HepG2 (cell line): Measurements from ENCODE around the gene ZNF341. TPM values are rescaled to one million over a fixed set of nuclear protein-coding genes. Genes with fewer than 3 reads are reported as not detected.

ENCODE experiments used
- AHDC1 ChIP-seq: sonication (generic); formaldehyde crosslinking; IDR thresholded peaks from 2 replicates; pipeline ENCODE4 v1.5.1; 2020; ENCODE audit warnings: mild to moderate bottlenecking, missing genetic modification reagents, borderline replicate concordance
- ATF2 ChIP-seq: sonication (generic); formaldehyde crosslinking; IDR thresholded peaks from 2 replicates; pipeline ENCODE4 v1.4.0; 2020; ENCODE audit warnings: missing genetic modification reagents
- ATF7-NPFF ChIP-seq: sonication (generic); formaldehyde crosslinking; IDR thresholded peaks from 2 replicates; pipeline ENCODE4 v1.8.1; 2023; ENCODE audit warnings: mild to moderate bottlenecking, low read depth, missing genetic modification reagents, moderate library complexity
- HIC2 ChIP-seq: sonication (generic); formaldehyde crosslinking; IDR thresholded peaks from 2 replicates; pipeline ENCODE4 v1.9.0; 2022; ENCODE audit warnings: low read depth, missing genetic modification reagents
- KAT8 ChIP-seq: IDR thresholded peaks from 2 replicates; pipeline ENCODE4 v1.6.1; 2016; ENCODE audit warnings: missing genetic modification reagents, missing compliant biosample characterization
- RARA ChIP-seq: IDR thresholded peaks from 2 replicates; pipeline ENCODE4 v1.6.1; 2016; ENCODE audit warnings: missing genetic modification reagents, missing compliant biosample characterization
- RBFOX2 ChIP-seq: fragments of 200-400 bp; formaldehyde crosslinking; IDR thresholded peaks from 2 replicates; pipeline ENCODE4 v1.6.1; 2017; ENCODE audit warnings: low read depth, mild to moderate bottlenecking, low read length
- ZFP62 ChIP-seq: sonication (generic); formaldehyde crosslinking; IDR thresholded peaks from 2 replicates; pipeline ENCODE4 v1.4.0; 2020; ENCODE audit warnings: missing genetic modification reagents
- ZNF232 ChIP-seq: sonication (generic); formaldehyde crosslinking; IDR thresholded peaks from 2 replicates; pipeline ENCODE4 v1.4.0; 2020; ENCODE audit warnings: missing genetic modification reagents, borderline replicate concordance
- ZNF329 ChIP-seq: sonication (generic); formaldehyde crosslinking; IDR thresholded peaks from 2 replicates; pipeline ENCODE4 v1.9.0; 2021; ENCODE audit warnings: low read depth, mild to moderate bottlenecking, missing genetic modification reagents
- ZNF687 ChIP-seq: sonication (generic); formaldehyde crosslinking; IDR thresholded peaks from 2 replicates; pipeline ENCODE4 v1.5.1; 2020; ENCODE audit warnings: mild to moderate bottlenecking, missing genetic modification reagents, moderate library complexity
- ZNF704 ChIP-seq: sonication (generic); formaldehyde crosslinking; IDR thresholded peaks from 2 replicates; pipeline ENCODE4 v1.8.1; 2023; ENCODE audit warnings: mild to moderate bottlenecking, inconsistent platforms, moderate library complexity, missing genetic modification reagents, borderline replicate concordance
- ZNF773 ChIP-seq: sonication (generic); formaldehyde crosslinking; IDR thresholded peaks from 2 replicates; pipeline ENCODE4 v1.4.0; 2020; ENCODE audit warnings: missing genetic modification reagents, borderline replicate concordance
- polyA plus RNA-seq, 8 experiments: library from polyadenylated mRNA; depleted of rRNA in 3 of 8; stranded (reverse) in 7 of 8; unstranded in 1 of 8; fragments of >200 nt; fragmentation: Illumina TruSeq in 4 of 8; extraction: Trizol in 4 of 8; gene quantifications; 2 replicates each; pipeline versions ENCODE4 v1.2.1 to v1.2.3, GENCODE V29; 2011 to 2016; ENCODE audit warnings: low read depth in 4 of 8, missing spikeins in 1 of 8, mixed read lengths in 1 of 8; ENCODE audit not compliant: insufficient read depth in 1 of 8
- total RNA-seq, 5 experiments: library from RNA; depleted of rRNA; stranded (reverse); fragments of >200 nt; fragmentation: Illumina TruSeq; extraction: Trizol; gene quantifications; 2 replicates each; pipeline ENCODE4 v1.2.3, GENCODE V29; 2016; ENCODE audit warnings: low read depth in 1 of 5

Gene ZNF341
- total and polyA plus RNA-seq, 2 of the 13 experiments (the other 11 are each of a cell fraction or from before 2014, with no cell fraction given) = 1.1 to 2.2 TPM

GRCh38 chr20:33732166-33732970 lies 572 bp downstream of the ZNF341 start (continued):
- TF ChIP-seq ATF2 (CRISPR knock-in tag) = 0 out of 2 replicates have a peak, but pooled peaks have one; percentile 11
- TF ChIP-seq ZNF704 (CRISPR knock-in tag) = no peak; the same call in 1 of the 2 replicates
- peak; percentile 83; the same call in 1 of the 2 replicates for TF ChIP-seq ZNF773 (CRISPR knock-in tag)
- TF ChIP-seq KAT8 (CRISPR knock-in tag) = no peak; the same call in none of the 2 replicates
- no peak for TF ChIP-seq ZNF232
- no peak; the same call in 1 of the 2 replicates for TF ChIP-seq RARA (CRISPR knock-in tag)
- peak; percentile 96 for TF ChIP-seq ATF7-NPFF
- peak; percentile 60 for TF ChIP-seq HIC2 (CRISPR knock-in tag)
- TF ChIP-seq ZNF329 (CRISPR knock-in tag) = peak; percentile 96
- peak; percentile 91 for TF ChIP-seq RBFOX2
- TF ChIP-seq ZNF687 (CRISPR knock-in tag) = peak; percentile 94
- 0 out of 2 replicates have a peak, but pooled peaks have one; percentile 0 for TF ChIP-seq AHDC1 (CRISPR knock-in tag)
- no peak for TF ChIP-seq ZFP62
